ENCODE measurements around the gene HRG. TPM values are rescaled to one million over a fixed set of nuclear protein-coding genes. Genes with fewer than 3 reads are reported as not detected.

Gene HRG
- not detected for polyA plus RNA-seq (2012; ENCODE audit: insufficient read length, low read depth)

DNA sequence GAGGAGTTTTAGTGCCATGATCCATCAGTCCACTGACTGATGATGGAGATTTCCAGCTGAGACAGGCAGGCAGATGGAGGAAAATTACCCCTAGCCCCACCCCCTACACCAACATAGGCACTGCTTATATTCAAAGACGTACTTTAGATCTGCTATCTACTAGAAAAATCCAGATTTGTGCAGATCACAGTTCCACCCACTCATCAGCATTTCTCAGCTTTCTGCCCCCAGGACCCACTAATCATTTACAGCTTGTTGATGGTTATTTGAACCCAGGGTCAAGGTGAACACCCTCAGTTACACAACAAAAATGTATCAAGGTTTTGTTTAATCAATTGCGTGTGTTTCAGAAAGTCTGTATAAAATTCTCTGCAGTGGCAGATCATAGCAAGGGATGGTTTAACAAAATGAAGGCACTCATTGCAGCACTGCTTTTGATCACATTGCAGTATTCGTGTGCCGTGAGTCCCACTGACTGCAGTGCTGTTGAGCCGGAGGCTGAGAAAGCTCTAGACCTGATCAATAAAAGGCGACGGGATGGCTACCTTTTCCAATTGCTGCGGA is at the start of gene HRG:
TSS of gene HRG (plus strand) at position 390 of the 564 bp plus-strand sequence. CDS start at position 408, 18 bp downstream.
- TF ChIP-seq FOXP2 (optimal IDR thresholded peaks at IDR 0.05; ENCODE audit: borderline replicate concordance, extremely low read depth, extremely low read length, insufficient read depth) (no peak), POLR2AphosphoS5 (IDR thresholded peaks at IDR 0.05; ENCODE audit: low read depth, low read length) (no peak), REST (IDR thresholded peaks at IDR 0.05; ENCODE audit: insufficient read depth in 1 of 2, low read depth in 2 of 2, low read length in 2 of 2) (no peak), TAF1 (IDR thresholded peaks at IDR 0.05; ENCODE audit: borderline replicate concordance, insufficient read depth, low read length) (no peak), SIN3A (IDR thresholded peaks at IDR 0.05; ENCODE audit: borderline replicate concordance, insufficient read depth, low read length) (no peak)

- TF ChIP-seq REST (IDR thresholded peaks at IDR 0.05; ENCODE audit: insufficient read depth in 1 of 2, low read depth in 2 of 2, low read length in 2 of 2) (no peak), FOXP2 (optimal IDR thresholded peaks at IDR 0.05; ENCODE audit: borderline replicate concordance, extremely low read depth, extremely low read length, insufficient read depth) (no peak), SIN3A (IDR thresholded peaks at IDR 0.05; ENCODE audit: borderline replicate concordance, insufficient read depth, low read length) (no peak), POLR2AphosphoS5 (IDR thresholded peaks at IDR 0.05; ENCODE audit: low read depth, low read length) (no peak), TAF1 (IDR thresholded peaks at IDR 0.05; ENCODE audit: borderline replicate concordance, insufficient read depth, low read length) (no peak)
Measured at GRCh38 chr3:186616299-186616617, 49.6 kb upstream of the HRG start.

- TF ChIP-seq FOXP2 (optimal IDR thresholded peaks at IDR 0.05; ENCODE audit: borderline replicate concordance, extremely low read depth, extremely low read length, insufficient read depth) (peak; percentile 81), SIN3A (IDR thresholded peaks at IDR 0.05; ENCODE audit: borderline replicate concordance, insufficient read depth, low read length) (no peak), TAF1 (IDR thresholded peaks at IDR 0.05; ENCODE audit: borderline replicate concordance, insufficient read depth, low read length) (no peak)
Measured at GRCh38 chr3:186617036-186617946, 48.5 kb upstream of the HRG start.

GRCh38 chr3:186618318-186618938 is 47.4 kb upstream of the HRG start:
- no peak for TF ChIP-seq FOXP2 (optimal IDR thresholded peaks at IDR 0.05; ENCODE audit: borderline replicate concordance, extremely low read depth, extremely low read length, insufficient read depth)
- TF ChIP-seq POLR2AphosphoS5 (IDR thresholded peaks at IDR 0.05; ENCODE audit: low read depth, low read length) = no peak
- no peak for TF ChIP-seq REST (IDR thresholded peaks at IDR 0.05; ENCODE audit: insufficient read depth in 1 of 2, low read depth in 2 of 2, low read length in 2 of 2)
- TF ChIP-seq SIN3A (IDR thresholded peaks at IDR 0.05; ENCODE audit: borderline replicate concordance, insufficient read depth, low read length) = no peak
- TF ChIP-seq TAF1 (IDR thresholded peaks at IDR 0.05; ENCODE audit: borderline replicate concordance, insufficient read depth, low read length) = no peak

DNA sequence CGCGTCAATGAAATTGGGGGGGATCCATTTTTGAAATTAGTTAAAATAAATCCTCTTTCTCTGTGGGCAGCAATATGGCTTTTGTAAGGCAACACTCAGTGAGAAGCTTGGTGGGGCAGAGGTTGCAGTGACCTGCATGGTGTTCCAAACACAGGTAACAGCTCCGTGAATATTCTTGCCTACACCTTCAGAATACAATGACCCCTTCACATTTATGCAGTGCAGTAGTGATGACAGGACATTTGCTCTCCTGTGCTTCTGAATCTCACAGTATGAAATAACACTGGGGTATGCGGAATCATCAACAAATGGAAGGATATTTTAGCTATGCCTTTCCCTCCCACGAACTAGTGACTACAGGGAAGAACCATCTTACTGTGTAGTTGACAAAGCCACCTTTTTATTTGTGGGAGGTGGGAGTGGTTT is 46.0 kb upstream of the HRG start:
- TF ChIP-seq REST (IDR thresholded peaks at IDR 0.05; ENCODE audit: insufficient read depth in 1 of 2, low read depth in 2 of 2, low read length in 2 of 2) = no peak
- TF ChIP-seq FOXP2 (optimal IDR thresholded peaks at IDR 0.05; ENCODE audit: borderline replicate concordance, extremely low read depth, extremely low read length, insufficient read depth) = no peak
- no peak for TF ChIP-seq POLR2AphosphoS5 (IDR thresholded peaks at IDR 0.05; ENCODE audit: low read depth, low read length)
- no peak for TF ChIP-seq SIN3A (IDR thresholded peaks at IDR 0.05; ENCODE audit: borderline replicate concordance, insufficient read depth, low read length)
- no peak for TF ChIP-seq TAF1 (IDR thresholded peaks at IDR 0.05; ENCODE audit: borderline replicate concordance, insufficient read depth, low read length)

All from PFSK-1 (cell line).